ENCODE measurements around the gene TUBGCP5.

The TUBGCP5 gene

GRCh38 chr15:22951381-22952280, 87.7 kb downstream of the TUBGCP5 start:
- DNase-seq: no peak

- no peak for DNase-seq
Measured at GRCh38 chr15:22951031-22951380, 88.4 kb downstream of the TUBGCP5 start.

DNA sequence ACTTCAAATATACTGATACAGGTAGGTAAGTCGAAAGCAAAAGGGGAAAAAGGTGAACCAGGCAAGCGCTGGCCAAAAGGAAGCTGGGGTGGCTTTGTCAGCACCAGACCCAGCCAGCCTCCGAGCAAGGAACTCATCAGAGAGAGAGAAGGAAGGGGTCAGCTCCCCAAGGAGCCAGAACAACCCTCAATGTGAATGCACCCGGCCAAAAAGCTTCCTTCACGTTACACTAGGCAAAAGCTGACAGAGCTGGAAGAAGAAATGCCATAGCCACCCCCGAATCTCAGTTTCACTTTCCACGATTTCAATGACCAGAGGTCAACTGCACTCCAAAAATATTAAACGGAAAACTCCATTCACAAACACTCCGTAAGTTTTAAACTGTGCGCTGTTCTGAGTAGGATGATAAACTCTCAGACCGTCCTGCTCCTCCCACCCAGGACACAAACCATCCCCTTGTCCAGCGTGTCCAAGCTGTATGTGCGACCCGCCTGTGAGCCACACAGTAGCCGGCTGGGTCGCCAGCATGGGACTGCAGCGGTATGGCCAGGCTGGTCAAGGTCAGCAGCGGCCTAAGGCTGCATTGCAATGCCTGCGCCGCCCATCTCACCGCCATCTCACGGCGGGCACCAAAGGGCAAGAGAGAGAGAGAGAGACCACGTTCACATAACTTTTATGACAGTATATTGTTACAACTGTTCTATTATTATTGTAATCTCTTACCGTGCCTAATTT, 88.9 kb downstream of the TUBGCP5 start:
- DNase-seq: no peak

All from RPMI8226 (cell line).